Thyroid gland (tissue), 4 donors: ENCODE results near the gene HIPK2.

Experiments used
- POLR2A ChIP-seq, 2 donors: fragments of 450-650 bp; IDR thresholded peaks; one replicate each; pipeline ENCODE4 v1.6.1; 2017; ENCODE audit warnings: antibody characterized with exemption in 2 of 2, mild to moderate bottlenecking in 2 of 2, moderate library complexity in 1 of 2
- TF ChIP-seq, protein P1 (sequence below), 6 experiments: fragments of 200-600 bp in 3 of 6; fragments of 450-650 bp in 3 of 6; sonication (generic) in 3 of 6; IDR thresholded peaks; one replicate each; pipeline ENCODE4 v1.5.1; 2016 to 2019; ENCODE audit warnings: antibody characterized with exemption in 6 of 6, mild to moderate bottlenecking in 2 of 6, inconsistent platforms in 1 of 6, moderate library complexity in 1 of 6

- no peak for TF ChIP-seq POLR2A (IDR thresholded peaks at IDR 0.05)
- TF ChIP-seq, protein P1, sequence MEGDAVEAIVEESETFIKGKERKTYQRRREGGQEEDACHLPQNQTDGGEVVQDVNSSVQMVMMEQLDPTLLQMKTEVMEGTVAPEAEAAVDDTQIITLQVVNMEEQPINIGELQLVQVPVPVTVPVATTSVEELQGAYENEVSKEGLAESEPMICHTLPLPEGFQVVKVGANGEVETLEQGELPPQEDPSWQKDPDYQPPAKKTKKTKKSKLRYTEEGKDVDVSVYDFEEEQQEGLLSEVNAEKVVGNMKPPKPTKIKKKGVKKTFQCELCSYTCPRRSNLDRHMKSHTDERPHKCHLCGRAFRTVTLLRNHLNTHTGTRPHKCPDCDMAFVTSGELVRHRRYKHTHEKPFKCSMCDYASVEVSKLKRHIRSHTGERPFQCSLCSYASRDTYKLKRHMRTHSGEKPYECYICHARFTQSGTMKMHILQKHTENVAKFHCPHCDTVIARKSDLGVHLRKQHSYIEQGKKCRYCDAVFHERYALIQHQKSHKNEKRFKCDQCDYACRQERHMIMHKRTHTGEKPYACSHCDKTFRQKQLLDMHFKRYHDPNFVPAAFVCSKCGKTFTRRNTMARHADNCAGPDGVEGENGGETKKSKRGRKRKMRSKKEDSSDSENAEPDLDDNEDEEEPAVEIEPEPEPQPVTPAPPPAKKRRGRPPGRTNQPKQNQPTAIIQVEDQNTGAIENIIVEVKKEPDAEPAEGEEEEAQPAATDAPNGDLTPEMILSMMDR (IDR thresholded peaks at IDR 0.05) = no peak
Measured at GRCh38 chr7:139532636-139533155, 245.1 kb downstream of the HIPK2 start.
